Neuronal stem cell (in vitro differentiated cells): ENCODE results near the gene DGKB.

Experiments
- DNase-seq: peaks from one replicate; pipeline ENCODE4 v3.0.0-alpha.2; 2013; ENCODE audit warnings: low spot score
- H2AFZ ChIP-seq: one replicate; pipeline ENCODE4 v1.6.1; 2013; ENCODE audit warnings: mild to moderate bottlenecking, low read length, inconsistent platforms
- H2AK5ac ChIP-seq: 2 replicates; pipeline ENCODE4 v1.6.1; 2013; ENCODE audit warnings: low read depth, mild to moderate bottlenecking, inconsistent platforms, low read length, moderate library complexity, mixed read lengths
- H2BK120ac ChIP-seq: 2 replicates; pipeline ENCODE4 v1.6.1; 2013; ENCODE audit warnings: low read depth, mild to moderate bottlenecking, inconsistent platforms, low read length, moderate library complexity, mixed read lengths
- H2BK12ac ChIP-seq: one replicate; pipeline ENCODE4 v1.6.1; 2013; ENCODE audit warnings: low read length, inconsistent platforms
- H2BK15ac ChIP-seq: 2 replicates; pipeline ENCODE4 v1.6.1; 2013; ENCODE audit warnings: mild to moderate bottlenecking, low read length, inconsistent platforms, mixed read lengths
- H2BK5ac ChIP-seq: one replicate; pipeline ENCODE4 v1.6.1; 2013; ENCODE audit warnings: inconsistent platforms, mild to moderate bottlenecking, low read length, moderate library complexity
- H3K14ac ChIP-seq: one replicate; pipeline ENCODE4 v1.6.1; 2013; ENCODE audit warnings: low read length, inconsistent platforms
- H3K18ac ChIP-seq: 2 replicates; pipeline ENCODE4 v1.6.1; 2013; ENCODE audit warnings: low read length, inconsistent platforms
- H3K23ac ChIP-seq: 2 replicates; pipeline ENCODE4 v1.6.1; 2013; ENCODE audit warnings: low read depth, mild to moderate bottlenecking, mixed read lengths, low read length, inconsistent platforms; ENCODE audit not compliant: poor library complexity
- H3K27ac ChIP-seq: replicated peaks from 3 replicates; pipeline ENCODE4 v1.5.1; 2013; ENCODE audit warnings: low read length, inconsistent platforms
- H3K27me3 ChIP-seq, 3 experiments: 2 replicates each; pipeline ENCODE4 v1.6.1; 2013; ENCODE audit warnings: low read length in 3 of 3, mild to moderate bottlenecking in 2 of 3, inconsistent platforms in 1 of 3, low read depth in 1 of 3, mixed read lengths in 1 of 3, moderate library complexity in 1 of 3; ENCODE audit not compliant: control insufficient read depth in 3 of 3, insufficient read depth in 3 of 3
- H3K36me3 ChIP-seq, 2 donors: replicated peaks in 1 of 2; 2 replicates each; pipeline ENCODE4 v1.6.1; 2013; ENCODE audit warnings: low read length in 2 of 2; ENCODE audit not compliant: control insufficient read depth in 2 of 2, insufficient read depth in 2 of 2
- H3K4ac ChIP-seq: 2 replicates; pipeline ENCODE4 v1.6.1; 2013; ENCODE audit warnings: inconsistent platforms, mild to moderate bottlenecking, low read length, moderate library complexity
- H3K4me1 ChIP-seq, 2 donors: 1 replicate in 1 of 2; 2 replicates in 1 of 2; pipeline ENCODE4 v1.6.1; 2013; ENCODE audit warnings: low read length in 2 of 2, low read depth in 1 of 2; ENCODE audit not compliant: control insufficient read depth in 2 of 2, insufficient read depth in 1 of 2
- H3K4me2 ChIP-seq: one replicate; pipeline ENCODE4 v1.6.1; 2013; ENCODE audit warnings: mild to moderate bottlenecking, low read length, inconsistent platforms; ENCODE audit not compliant: insufficient read depth, poor library complexity, severe bottlenecking
- H3K4me3 ChIP-seq, 2 donors: 2 replicates each; pipeline ENCODE4 v1.5.1; 2013; ENCODE audit warnings: low read length in 2 of 2, mild to moderate bottlenecking in 2 of 2, inconsistent platforms in 1 of 2, moderate library complexity in 1 of 2
- H3K79me1 ChIP-seq: one replicate; pipeline ENCODE4 v1.6.1; 2013; ENCODE audit warnings: low read depth, mild to moderate bottlenecking, inconsistent platforms, low read length, moderate library complexity
- H3K9ac ChIP-seq: one replicate; pipeline ENCODE4 v1.6.1; 2013; ENCODE audit warnings: mild to moderate bottlenecking, low read depth, low read length, inconsistent platforms; ENCODE audit not compliant: poor library complexity
- H3K9me3 ChIP-seq, 2 donors: replicated peaks in 1 of 2; 2 replicates each; pipeline versions ENCODE3 to v1.6.1; 2013; ENCODE audit warnings: low read length in 2 of 2, mild to moderate bottlenecking in 2 of 2, inconsistent platforms in 1 of 2, low read depth in 1 of 2, mixed read lengths in 1 of 2, moderate library complexity in 1 of 2; ENCODE audit not compliant: control insufficient read depth in 2 of 2, insufficient read depth in 1 of 2
- H4K8ac ChIP-seq: one replicate; pipeline ENCODE4 v1.6.1; 2013; ENCODE audit warnings: low read depth, mild to moderate bottlenecking, inconsistent platforms, low read length, moderate library complexity
- H4K91ac ChIP-seq: one replicate; pipeline ENCODE4 v1.6.1; 2013; ENCODE audit warnings: low read length, low read depth, mild to moderate bottlenecking, inconsistent platforms; ENCODE audit not compliant: poor library complexity
- WGBS, 2 donors: extraction: QIAGEN DNeasy Blood & Tissue Kit; methylation state at CpG; one replicate each; pipeline ENCODE4 v1.1.7; 2013; ENCODE audit warnings: missing lambda C conversion rate in 2 of 2, mixed read lengths in 1 of 2; ENCODE audit not compliant: insufficient read length in 2 of 2, insufficient replicate concordance in 1 of 2; ENCODE audit errors: extremely low coverage in 2 of 2; 5-methylcytosine and 5-hydroxymethylcytosine counted together

DGKB gene

GRCh38 chr7:14374336-14374735, 528.2 kb downstream of the DGKB start:
- Histone ChIP-seq H3K23ac (no peak overlapping the region), H4K91ac (no peak overlapping the region), H4K8ac (no peak overlapping the region), H3K4ac (no peak overlapping the region), H3K9me3 (no peaks in the 10 kb centered on the region), H3K36me3 (no peaks in the 10 kb centered on the region), H3K4me1 (no peaks in the 10 kb centered on the region), H2AK5ac (no peak overlapping the region), H3K27me3 (no peaks in the 10 kb centered on the region), H2AFZ (no peak overlapping the region), H2BK15ac (no peak overlapping the region), H3K4me3 (no peak overlapping the region), H3K9ac (no peak overlapping the region), H3K79me1 (no peaks in the 10 kb centered on the region), H3K18ac (no peak overlapping the region), H2BK12ac (no peak overlapping the region), H3K4me2 (no peak overlapping the region), H3K14ac (no peak overlapping the region), H2BK120ac (no peak overlapping the region), H3K27ac (no peak overlapping the region), H2BK5ac (no peak overlapping the region)
- no peak for DNase-seq
- no CpG with 5 or more reads among the region's 4 CpGs for WGBS, 2 donors

GRCh38 chr7:14368285-14368684, 534.3 kb downstream of the DGKB start:
- no peak for DNase-seq
- Histone ChIP-seq H2AK5ac (no peak overlapping the region), H3K27me3 (no peaks in the 10 kb centered on the region), H2BK120ac (no peak overlapping the region), H3K9ac (no peak overlapping the region), H4K91ac (no peak overlapping the region), H3K4me2 (no peak overlapping the region), H4K8ac (no peak overlapping the region), H2BK15ac (no peak overlapping the region), H3K4me1 (no peaks in the 10 kb centered on the region), H2BK12ac (no peak overlapping the region), H3K79me1 (no peaks in the 10 kb centered on the region), H3K14ac (no peak overlapping the region), H3K4me3 (no peak overlapping the region), H3K27ac (no peak overlapping the region), H3K4ac (no peak overlapping the region), H3K36me3 (no peaks in the 10 kb centered on the region), H3K9me3 (no peaks in the 10 kb centered on the region), H3K18ac (no peak overlapping the region), H3K23ac (no peak overlapping the region), H2AFZ (no peak overlapping the region), H2BK5ac (no peak overlapping the region)
- no CpG with 5 or more reads among the region's 3 CpGs for WGBS, 2 donors

- no peak overlapping the region for H3K9ac ChIP-seq
- H2AK5ac ChIP-seq: no peak overlapping the region
- DNase-seq: peak; percentile 26
- no peak overlapping the region for H3K4ac ChIP-seq
- H2BK12ac ChIP-seq: no peak overlapping the region
- H2AFZ ChIP-seq: peak overlapping the region; percentile 12
- H3K14ac ChIP-seq: no peak overlapping the region
- H2BK120ac ChIP-seq: no peak overlapping the region
- H3K23ac ChIP-seq: no peak overlapping the region
- peaks cover 0 to 2% of the 10 kb centered on the region in 2 donors for H3K9me3 ChIP-seq
- WGBS, 2 donors: no CpG with 5 or more reads among the region's 4 CpGs
- H3K27ac ChIP-seq: no peak overlapping the region
- no peak overlapping the region for H2BK15ac ChIP-seq
- no peak overlapping the region for H4K8ac ChIP-seq
- no peak overlapping the region for H4K91ac ChIP-seq
- peaks cover 0 to 1% of the 10 kb centered on the region in 2 donors for H3K36me3 ChIP-seq
- no peak overlapping the region for H3K18ac ChIP-seq
- H3K4me1 ChIP-seq: no peaks in the 10 kb centered on the region
- no peak overlapping the region for H2BK5ac ChIP-seq
- no peak overlapping the region for H3K4me3 ChIP-seq
- no peak overlapping the region for H3K4me2 ChIP-seq
- H3K79me1 ChIP-seq: no peaks in the 10 kb centered on the region
- H3K27me3 ChIP-seq: no peaks in the 10 kb centered on the region
Measured at GRCh38 chr7:14351167-14351566, 551.4 kb downstream of the DGKB start.

GRCh38 chr7:14341200-14341775, 561.3 kb downstream of the DGKB start:
- H2BK15ac ChIP-seq: no peak overlapping the region
- H3K9ac ChIP-seq: no peak overlapping the region
- H2BK5ac ChIP-seq: no peak overlapping the region
- H2AK5ac ChIP-seq: no peak overlapping the region
- DNase-seq: no peak
- H3K4me1 ChIP-seq: peaks cover 0 to 14% of the 10 kb centered on the region in 2 donors
- no peak overlapping the region for H3K18ac ChIP-seq
- peak overlapping the region; percentile 67 for H3K27ac ChIP-seq
- H3K4ac ChIP-seq: no peak overlapping the region
- no peak overlapping the region for H3K4me3 ChIP-seq
- whole genome bisulfite sequencing, 2 donors: no CpG with 5 or more reads among the region's 4 CpGs
- H3K36me3 ChIP-seq: no peaks in the 10 kb centered on the region
- H4K8ac ChIP-seq: no peak overlapping the region
- no peak overlapping the region for H3K4me2 ChIP-seq
- no peak overlapping the region for H2BK120ac ChIP-seq
- H3K23ac ChIP-seq: no peak overlapping the region
- H2BK12ac ChIP-seq: no peak overlapping the region
- H3K79me1 ChIP-seq: no peaks in the 10 kb centered on the region
- H3K9me3 ChIP-seq: no peaks in the 10 kb centered on the region
- no peaks in the 10 kb centered on the region for H3K27me3 ChIP-seq
- H4K91ac ChIP-seq: no peak overlapping the region
- no peak overlapping the region for H3K14ac ChIP-seq
- peak overlapping the region; percentile 31 for H2AFZ ChIP-seq
